ENCODE results near the gene COL4A3. TPM values are rescaled to one million over a fixed set of nuclear protein-coding genes. Genes with fewer than 3 reads are reported as not detected.

The COL4A3 gene
- total RNA-seq, 1 donor from 2014 or later: 0.32 TPM

DNA sequence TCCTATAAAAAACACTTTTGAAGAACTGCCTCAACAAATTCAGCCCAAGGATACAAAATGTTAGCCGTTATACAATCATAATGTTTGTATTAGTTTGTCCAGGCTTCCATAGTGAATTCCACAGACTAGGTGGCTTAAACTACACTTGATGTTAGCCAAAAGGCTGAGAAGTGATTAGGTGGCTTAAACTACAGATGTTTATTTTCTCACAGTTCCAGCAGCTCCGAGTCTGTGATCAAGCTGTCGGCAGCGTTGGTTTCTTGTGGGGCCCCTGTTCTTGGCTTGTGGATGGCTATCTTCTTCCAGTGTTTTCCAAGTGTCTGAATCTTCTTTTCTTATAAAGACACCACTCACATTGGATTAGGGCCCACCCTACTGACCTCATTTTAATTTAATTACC is 129.1 kb downstream of the COL4A3 start:
- Mint-ChIP-seq H3K27ac (ENCODE audit: unreplicated experiment) (no peak overlapping the region), H3K27me3 (ENCODE audit: unreplicated experiment) (no peaks in the 10 kb centered on the region), H3K4me1 (ENCODE audit: unreplicated experiment) (no peaks in the 10 kb centered on the region), H3K4me3 (ENCODE audit: unreplicated experiment) (no peak overlapping the region), H3K36me3 (ENCODE audit: unreplicated experiment) (no peaks in the 10 kb centered on the region), H3K9me3 (ENCODE audit: unreplicated experiment) (no peaks in the 10 kb centered on the region)
- no peak for DNase-seq (ENCODE audit: extremely low spot score, unreplicated experiment)
- TF ChIP-seq, protein P1, sequence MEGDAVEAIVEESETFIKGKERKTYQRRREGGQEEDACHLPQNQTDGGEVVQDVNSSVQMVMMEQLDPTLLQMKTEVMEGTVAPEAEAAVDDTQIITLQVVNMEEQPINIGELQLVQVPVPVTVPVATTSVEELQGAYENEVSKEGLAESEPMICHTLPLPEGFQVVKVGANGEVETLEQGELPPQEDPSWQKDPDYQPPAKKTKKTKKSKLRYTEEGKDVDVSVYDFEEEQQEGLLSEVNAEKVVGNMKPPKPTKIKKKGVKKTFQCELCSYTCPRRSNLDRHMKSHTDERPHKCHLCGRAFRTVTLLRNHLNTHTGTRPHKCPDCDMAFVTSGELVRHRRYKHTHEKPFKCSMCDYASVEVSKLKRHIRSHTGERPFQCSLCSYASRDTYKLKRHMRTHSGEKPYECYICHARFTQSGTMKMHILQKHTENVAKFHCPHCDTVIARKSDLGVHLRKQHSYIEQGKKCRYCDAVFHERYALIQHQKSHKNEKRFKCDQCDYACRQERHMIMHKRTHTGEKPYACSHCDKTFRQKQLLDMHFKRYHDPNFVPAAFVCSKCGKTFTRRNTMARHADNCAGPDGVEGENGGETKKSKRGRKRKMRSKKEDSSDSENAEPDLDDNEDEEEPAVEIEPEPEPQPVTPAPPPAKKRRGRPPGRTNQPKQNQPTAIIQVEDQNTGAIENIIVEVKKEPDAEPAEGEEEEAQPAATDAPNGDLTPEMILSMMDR (IDR thresholded peaks at IDR 0.05): no peak

DNA sequence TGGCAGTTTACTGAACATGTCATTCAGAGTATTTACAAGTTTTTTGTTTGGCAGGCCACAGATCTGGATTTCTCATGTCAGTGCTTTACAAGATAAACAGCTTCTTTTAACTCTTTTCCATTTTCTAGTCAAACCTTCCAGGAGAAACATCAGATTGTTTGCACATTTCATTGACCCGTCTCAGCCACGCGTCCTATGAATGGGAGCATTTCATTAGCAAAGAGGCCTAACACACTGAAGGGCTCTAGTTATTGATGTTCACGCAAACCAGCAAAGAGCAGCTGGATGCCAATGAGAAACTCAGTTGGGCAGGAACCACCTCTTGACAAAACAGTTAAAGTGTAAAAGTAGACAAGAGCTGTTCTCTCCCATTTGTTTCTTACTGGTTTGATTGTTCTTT is 131.4 kb downstream of the COL4A3 start:
- no peak for DNase-seq (ENCODE audit: extremely low spot score, unreplicated experiment)
- Mint-ChIP-seq H3K27ac (ENCODE audit: unreplicated experiment) (no peak overlapping the region), H3K4me1 (ENCODE audit: unreplicated experiment) (no peaks in the 10 kb centered on the region), H3K27me3 (ENCODE audit: unreplicated experiment) (no peaks in the 10 kb centered on the region), H3K36me3 (ENCODE audit: unreplicated experiment) (no peaks in the 10 kb centered on the region), H3K4me3 (ENCODE audit: unreplicated experiment) (no peak overlapping the region), H3K9me3 (ENCODE audit: unreplicated experiment) (no peaks in the 10 kb centered on the region)
- TF ChIP-seq, protein P1 (IDR thresholded peaks at IDR 0.05): no peak

DNA sequence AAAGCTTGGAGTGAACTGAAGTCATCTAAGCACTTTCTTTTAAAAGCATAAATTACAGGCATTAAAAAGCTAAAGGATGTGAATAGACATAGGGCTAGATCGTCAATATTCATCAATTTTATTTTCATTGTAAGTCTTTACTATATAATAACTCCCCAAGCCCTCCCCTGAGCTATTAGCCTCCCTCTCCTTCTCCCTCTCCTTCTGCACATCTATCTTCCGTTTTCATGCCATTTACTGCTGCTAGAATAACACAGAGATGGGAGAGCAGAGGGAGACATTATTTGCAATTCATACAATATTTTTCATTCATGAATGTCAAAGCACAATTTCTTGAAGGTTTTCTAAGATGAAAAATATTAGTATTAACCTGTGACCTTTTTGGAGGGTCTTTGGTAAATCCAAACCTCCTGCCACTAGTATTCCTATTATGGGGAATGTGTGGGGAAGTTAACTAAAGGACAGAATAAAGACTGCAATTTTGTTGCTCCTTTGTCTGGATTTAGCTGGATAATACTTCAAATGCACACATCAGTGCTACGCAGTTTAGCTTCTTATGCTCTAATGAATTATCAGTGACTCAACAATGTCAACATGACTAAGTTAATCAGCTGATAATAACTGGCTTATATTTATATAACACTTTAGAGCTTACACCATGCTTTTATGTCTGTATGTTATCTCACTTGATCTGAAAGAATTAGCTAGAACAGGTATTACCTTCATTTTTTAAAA is 132.4 kb downstream of the COL4A3 start:
- H3K9me3 Mint-ChIP-seq (ENCODE audit: unreplicated experiment): no peaks in the 10 kb centered on the region
- H3K36me3 Mint-ChIP-seq (ENCODE audit: unreplicated experiment): no peaks in the 10 kb centered on the region
- H3K4me3 Mint-ChIP-seq (ENCODE audit: unreplicated experiment): no peak overlapping the region
- no peak for DNase-seq (ENCODE audit: extremely low spot score, unreplicated experiment)
- H3K4me1 Mint-ChIP-seq (ENCODE audit: unreplicated experiment): no peaks in the 10 kb centered on the region
- H3K27ac Mint-ChIP-seq (ENCODE audit: unreplicated experiment): no peak overlapping the region
- TF ChIP-seq, protein P1 (IDR thresholded peaks at IDR 0.05): no peak
- H3K27me3 Mint-ChIP-seq (ENCODE audit: unreplicated experiment): no peaks in the 10 kb centered on the region

DNA sequence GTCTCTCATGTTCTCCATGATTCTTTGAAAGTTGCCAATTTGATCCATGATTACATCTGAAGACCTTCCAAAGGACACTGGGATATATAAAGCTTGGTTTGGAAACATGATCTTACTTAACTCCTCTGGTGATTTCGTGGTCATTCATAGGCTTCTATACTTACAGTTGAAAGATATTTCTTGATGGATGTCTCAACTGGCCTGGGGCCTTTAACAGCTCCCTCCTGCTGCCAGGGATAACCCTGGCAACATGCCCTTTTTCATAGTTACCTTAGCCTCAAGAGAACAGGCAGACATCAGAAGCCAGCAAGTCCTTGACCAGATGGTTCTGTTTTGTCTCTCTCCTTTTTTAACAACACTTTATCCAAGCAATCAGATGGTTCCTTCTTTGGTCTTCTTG is 137.1 kb downstream of the COL4A3 start:
- Mint-ChIP-seq H3K36me3 (ENCODE audit: unreplicated experiment) (no peaks in the 10 kb centered on the region), H3K27me3 (ENCODE audit: unreplicated experiment) (no peaks in the 10 kb centered on the region), H3K27ac (ENCODE audit: unreplicated experiment) (no peak overlapping the region), H3K4me3 (ENCODE audit: unreplicated experiment) (no peak overlapping the region), H3K9me3 (ENCODE audit: unreplicated experiment) (no peaks in the 10 kb centered on the region), H3K4me1 (ENCODE audit: unreplicated experiment) (no peaks in the 10 kb centered on the region)
- no peak for DNase-seq (ENCODE audit: extremely low spot score, unreplicated experiment)
- TF ChIP-seq, protein P1 (IDR thresholded peaks at IDR 0.05): no peak

DNA sequence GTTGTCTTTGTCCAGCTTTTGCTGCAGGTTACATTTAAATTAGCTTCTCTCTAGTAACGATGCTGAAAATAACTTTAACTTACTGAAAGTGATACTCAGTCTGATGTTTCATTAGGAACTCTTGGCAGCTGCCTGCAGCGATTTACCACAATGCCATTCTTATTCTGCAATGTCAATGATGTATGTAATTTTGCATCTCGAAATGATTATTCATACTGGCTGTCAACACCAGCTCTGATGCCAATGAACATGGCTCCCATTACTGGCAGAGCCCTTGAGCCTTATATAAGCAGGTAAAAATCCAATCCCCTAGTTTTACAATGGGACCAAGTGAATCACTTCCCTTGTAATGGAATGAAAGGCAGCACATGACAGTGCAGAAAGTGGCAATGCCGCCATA is 144.4 kb downstream of the COL4A3 start:
- no peaks in the 10 kb centered on the region for H3K9me3 Mint-ChIP-seq (ENCODE audit: unreplicated experiment)
- no peak for DNase-seq (ENCODE audit: extremely low spot score, unreplicated experiment)
- H3K27me3 Mint-ChIP-seq (ENCODE audit: unreplicated experiment): no peaks in the 10 kb centered on the region
- no peak overlapping the region for H3K27ac Mint-ChIP-seq (ENCODE audit: unreplicated experiment)
- H3K4me1 Mint-ChIP-seq (ENCODE audit: unreplicated experiment): no peaks in the 10 kb centered on the region
- no peaks in the 10 kb centered on the region for H3K36me3 Mint-ChIP-seq (ENCODE audit: unreplicated experiment)
- no peak overlapping the region for H3K4me3 Mint-ChIP-seq (ENCODE audit: unreplicated experiment)
- TF ChIP-seq, protein P1 (IDR thresholded peaks at IDR 0.05): no peak

Measured in osteocyte (in vitro differentiated cells).